Fibroblast of skin of left quadriceps (primary cell): ENCODE results near the gene MMP15.
"Not testable (repeated sequence)": the region's sequence is repeated elsewhere in the genome, so short reads cannot be mapped to it uniquely, and the experiment has no call there.

Experiments used
- DNase-seq, 2 experiments: peaks; one replicate each; pipeline ENCODE4 v3.0.0-alpha.2; 2013; ENCODE audit warnings: low read depth in 2 of 2

The MMP15 gene

GRCh38 chr16:58049232-58050185 lies 24.0 kb downstream of the MMP15 start:
- DNase-seq: no peak

- DNase-seq: no peak
Measured at GRCh38 chr16:58051296-58051695, 25.7 kb downstream of the MMP15 start.

GRCh38 chr16:58051821-58052603 lies 26.5 kb downstream of the MMP15 start:
- DNase-seq: no peak

GRCh38 chr16:58053682-58054005 lies 28.1 kb downstream of the MMP15 start:
- no peak for DNase-seq

GRCh38 chr16:58054289-58054688 lies 28.7 kb downstream of the MMP15 start:
- DNase-seq: no peak

- DNase-seq: no peak
Measured at GRCh38 chr16:58056580-58056979, 31.0 kb downstream of the MMP15 start.

GRCh38 chr16:58057121-58057520 lies 31.6 kb downstream of the MMP15 start:
- no peak for DNase-seq

GRCh38 chr16:58057784-58058183 lies 32.2 kb downstream of the MMP15 start:
- DNase-seq: no peak

- DNase-seq: no peak
Measured at GRCh38 chr16:58062821-58063220, 37.3 kb downstream of the MMP15 start.

- DNase-seq: no peak
Measured at GRCh38 chr16:58063377-58064076, 38.0 kb downstream of the MMP15 start.

GRCh38 chr16:58070585-58070984 lies 45.0 kb downstream of the MMP15 start:
- no peak for DNase-seq

- not testable (repeated sequence) for DNase-seq
Measured at GRCh38 chr16:58072134-58072533, 46.6 kb downstream of the MMP15 start.

GRCh38 chr16:58073086-58073485 lies 47.5 kb downstream of the MMP15 start:
- not testable (repeated sequence) for DNase-seq

- no peak for DNase-seq
Measured at GRCh38 chr16:58074657-58075056, 49.1 kb downstream of the MMP15 start.

GRCh38 chr16:58076514-58076913 lies 51.0 kb downstream of the MMP15 start:
- DNase-seq: no peak

- DNase-seq: no peak
Measured at GRCh38 chr16:58077796-58078195, 52.2 kb downstream of the MMP15 start.

- not testable (repeated sequence) for DNase-seq
Measured at GRCh38 chr16:58080657-58081056, 55.1 kb downstream of the MMP15 start.

- no peak for DNase-seq
Measured at GRCh38 chr16:58082381-58082780, 56.8 kb downstream of the MMP15 start.

- DNase-seq: no peak
Measured at GRCh38 chr16:58084635-58085034, 59.1 kb downstream of the MMP15 start.

- no peak for DNase-seq
Measured at GRCh38 chr16:58085171-58085570, 59.6 kb downstream of the MMP15 start.

- DNase-seq: no peak
Measured at GRCh38 chr16:58085584-58086251, 60.2 kb downstream of the MMP15 start.
